Mammary epithelial cell (primary cell): ENCODE data around the gene RACGAP1.

Experiments used
- EZH2 ChIP-seq: IDR thresholded peaks from 2 replicates; pipeline ENCODE4 v1.6.1; 2012; ENCODE audit warnings: low read length, inconsistent platforms, borderline replicate concordance
- TF ChIP-seq, protein P1 (sequence below), 2 donors: IDR thresholded peaks in 1 of 2; conservative IDR thresholded peaks in 1 of 2; 2 replicates each; pipeline ENCODE4 v1.5.1; 2011 to 2012; ENCODE audit warnings: inconsistent platforms in 2 of 2, low read length in 2 of 2, mild to moderate bottlenecking in 2 of 2, control low read depth in 1 of 2, low read depth in 1 of 2; ENCODE audit not compliant: insufficient read depth in 1 of 2; ENCODE audit errors: extremely low read depth in 1 of 2

DNA sequence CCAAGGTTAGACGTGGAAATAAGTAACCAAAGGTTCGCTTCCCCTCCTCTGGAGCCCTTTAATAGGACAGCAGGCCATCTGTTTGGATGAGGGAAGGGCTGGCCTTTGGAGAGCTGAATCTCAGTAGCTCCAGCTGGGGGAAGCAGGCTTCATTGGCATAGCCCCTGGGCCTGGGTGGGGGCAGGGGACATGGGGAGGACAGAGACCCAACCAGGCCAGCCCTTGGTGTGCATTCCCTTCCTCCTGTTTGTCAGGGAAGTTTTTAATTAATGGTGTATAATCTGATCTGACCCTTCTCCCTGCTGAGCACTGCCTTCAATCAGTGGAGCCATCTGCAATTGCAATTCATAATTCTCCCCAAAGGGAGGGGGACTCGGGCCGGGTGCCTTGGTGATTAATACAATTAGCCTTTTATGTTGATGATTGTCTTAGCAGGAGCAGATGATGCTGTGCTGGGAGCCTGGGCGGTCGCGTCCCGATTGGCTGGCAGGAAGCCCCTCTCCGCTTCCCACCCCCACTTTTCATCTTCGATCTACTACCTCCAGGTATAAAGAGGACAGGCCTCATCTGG, 46.2 kb downstream of the RACGAP1 start:
- TF ChIP-seq, protein P1, sequence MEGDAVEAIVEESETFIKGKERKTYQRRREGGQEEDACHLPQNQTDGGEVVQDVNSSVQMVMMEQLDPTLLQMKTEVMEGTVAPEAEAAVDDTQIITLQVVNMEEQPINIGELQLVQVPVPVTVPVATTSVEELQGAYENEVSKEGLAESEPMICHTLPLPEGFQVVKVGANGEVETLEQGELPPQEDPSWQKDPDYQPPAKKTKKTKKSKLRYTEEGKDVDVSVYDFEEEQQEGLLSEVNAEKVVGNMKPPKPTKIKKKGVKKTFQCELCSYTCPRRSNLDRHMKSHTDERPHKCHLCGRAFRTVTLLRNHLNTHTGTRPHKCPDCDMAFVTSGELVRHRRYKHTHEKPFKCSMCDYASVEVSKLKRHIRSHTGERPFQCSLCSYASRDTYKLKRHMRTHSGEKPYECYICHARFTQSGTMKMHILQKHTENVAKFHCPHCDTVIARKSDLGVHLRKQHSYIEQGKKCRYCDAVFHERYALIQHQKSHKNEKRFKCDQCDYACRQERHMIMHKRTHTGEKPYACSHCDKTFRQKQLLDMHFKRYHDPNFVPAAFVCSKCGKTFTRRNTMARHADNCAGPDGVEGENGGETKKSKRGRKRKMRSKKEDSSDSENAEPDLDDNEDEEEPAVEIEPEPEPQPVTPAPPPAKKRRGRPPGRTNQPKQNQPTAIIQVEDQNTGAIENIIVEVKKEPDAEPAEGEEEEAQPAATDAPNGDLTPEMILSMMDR (conservative IDR thresholded peaks at IDR 0.05 in 1 of 2, IDR thresholded peaks at IDR 0.05 in 1 of 2; ENCODE audit: extremely low read depth in 1 of 2, insufficient read depth in 1 of 2, low read depth in 1 of 2, low read length in 2 of 2): no peak
- TF ChIP-seq EZH2: no peak
